ENCODE results near the gene MSANTD4. TPM values are rescaled to one million over a fixed set of nuclear protein-coding genes. Genes with fewer than 3 reads are reported as not detected.

MSANTD4 gene
- polyA plus RNA-seq, 1 of the 3 experiments (the other 2 are of a cell fraction): 6.2 TPM

DNA sequence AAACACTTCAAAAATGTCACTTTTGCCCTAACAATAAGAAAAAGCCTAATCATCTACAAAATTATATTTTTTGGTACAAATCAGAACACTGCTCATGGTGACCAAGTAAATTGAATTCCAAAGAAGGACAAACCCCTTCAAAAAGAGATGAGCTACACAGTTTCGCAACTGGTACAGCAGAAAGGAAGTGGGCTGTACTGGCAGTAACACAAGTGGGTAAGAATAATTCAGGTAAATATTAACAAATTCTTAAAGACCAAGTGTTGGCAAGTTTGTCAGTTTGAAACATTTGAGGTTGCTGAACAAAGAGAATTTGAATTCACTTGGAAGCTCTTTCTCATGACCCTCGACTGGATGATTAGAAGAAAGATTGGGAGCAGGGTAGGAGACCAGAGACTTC is 35.5 kb downstream of the MSANTD4 start:
- H3K9me3 ChIP-seq: no peaks in the 10 kb centered on the region
- TF ChIP-seq CTCF (IDR thresholded peaks at IDR 0.05) (no peak), EZH2phosphoT487 (IDR thresholded peaks at IDR 0.05; ENCODE audit: borderline replicate concordance, low read depth) (no peak), USF1 (IDR thresholded peaks at IDR 0.05; ENCODE audit: borderline replicate concordance, low read depth) (no peak), JUND (IDR thresholded peaks at IDR 0.05) (no peak), NRF1 (IDR thresholded peaks at IDR 0.05; ENCODE audit: low read depth, low read length) (no peak), ZBTB33 (IDR thresholded peaks at IDR 0.05; ENCODE audit: borderline replicate concordance, low read depth) (no peak), NFIC (IDR thresholded peaks at IDR 0.05; ENCODE audit: borderline replicate concordance) (no peak)
- no peaks in the 10 kb centered on the region for H3F3A ChIP-seq (replicated peaks; ENCODE audit: insufficient read depth)
- no peak overlapping the region for H3K9ac ChIP-seq
- H3K4me3 ChIP-seq (ENCODE audit: low read depth in 2 of 2, low read length in 1 of 2): no peak overlapping the region
- no peak overlapping the region for H3K27ac ChIP-seq (ENCODE audit: low read depth in 2 of 2, low read length in 1 of 2)
- ChIA-PET CTCF (no interaction called here), POLR2A (no interaction called here)
- H3K79me2 ChIP-seq (ENCODE audit: insufficient read depth): no peaks in the 10 kb centered on the region
- H3K27me3 ChIP-seq (ENCODE audit: insufficient read depth): no peaks in the 10 kb centered on the region
- H3K36me3 ChIP-seq (replicated peaks in 1 of 2; ENCODE audit: control insufficient read depth in 1 of 2, insufficient read depth in 2 of 2, low read length in 1 of 2): no peaks in the 10 kb centered on the region
- H3K4me2 ChIP-seq: no peak overlapping the region
- WGBS (ENCODE audit: low lambda C conversion rate): 73% methylated on average over 2 of the region's 2 CpGs
- no peaks in the 10 kb centered on the region for H4K20me1 ChIP-seq (ENCODE audit: insufficient read depth)
- no peaks in the 10 kb centered on the region for H3K4me1 ChIP-seq (ENCODE audit: control insufficient read depth in 1 of 2, insufficient read depth in 2 of 2, low read depth in 1 of 2, low read length in 1 of 2)
- no peak overlapping the region for H2AFZ ChIP-seq (ENCODE audit: low read depth)
- DNase-seq: no peak
- H3K9me2 ChIP-seq: no peaks in the 10 kb centered on the region

- H3F3A ChIP-seq (replicated peaks; ENCODE audit: insufficient read depth): no peaks in the 10 kb centered on the region
- POLR2A ChIA-PET: no interaction called here
- H4K20me1 ChIP-seq (ENCODE audit: insufficient read depth): no peaks in the 10 kb centered on the region
- H3K9me2 ChIP-seq: no peaks in the 10 kb centered on the region
- CTCF ChIA-PET: interaction anchor here (1.4 kb wide), 1 partner anchor 15 kb away, joined by 3 read pairs; no protein-coding TSS in a partner anchor
- H3K36me3 ChIP-seq (replicated peaks in 1 of 2; ENCODE audit: control insufficient read depth in 1 of 2, insufficient read depth in 2 of 2, low read length in 1 of 2): no peaks in the 10 kb centered on the region
- TF ChIP-seq, protein P1, sequence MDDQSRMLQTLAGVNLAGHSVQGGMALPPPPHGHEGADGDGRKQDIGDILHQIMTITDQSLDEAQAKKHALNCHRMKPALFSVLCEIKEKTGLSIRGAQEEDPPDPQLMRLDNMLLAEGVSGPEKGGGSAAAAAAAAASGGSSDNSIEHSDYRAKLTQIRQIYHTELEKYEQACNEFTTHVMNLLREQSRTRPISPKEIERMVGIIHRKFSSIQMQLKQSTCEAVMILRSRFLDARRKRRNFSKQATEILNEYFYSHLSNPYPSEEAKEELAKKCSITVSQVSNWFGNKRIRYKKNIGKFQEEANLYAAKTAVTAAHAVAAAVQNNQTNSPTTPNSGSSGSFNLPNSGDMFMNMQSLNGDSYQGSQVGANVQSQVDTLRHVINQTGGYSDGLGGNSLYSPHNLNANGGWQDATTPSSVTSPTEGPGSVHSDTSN (IDR thresholded peaks at IDR 0.05): no peak
- TF ChIP-seq FOXJ3 (CRISPR knock-in tag; IDR thresholded peaks at IDR 0.05) (no peak), SMC3 (IDR thresholded peaks at IDR 0.05; ENCODE audit: low read depth, low read length) (no peak), NRF1 (IDR thresholded peaks at IDR 0.05; ENCODE audit: low read depth, low read length) (no peak), FOXM1 (IDR thresholded peaks at IDR 0.05; ENCODE audit: low read depth) (no peak), YY1 (IDR thresholded peaks at IDR 0.05; ENCODE audit: low read depth) (no peak)
- H3K4me3 ChIP-seq (ENCODE audit: low read depth in 2 of 2, low read length in 1 of 2): no peak overlapping the region
- H3K4me2 ChIP-seq: no peak overlapping the region
- H3K4me1 ChIP-seq (ENCODE audit: control insufficient read depth in 1 of 2, insufficient read depth in 2 of 2, low read depth in 1 of 2, low read length in 1 of 2): no peaks in the 10 kb centered on the region
- H3K9me3 ChIP-seq: no peaks in the 10 kb centered on the region
- H3K27me3 ChIP-seq (ENCODE audit: insufficient read depth): no peaks in the 10 kb centered on the region
- WGBS (ENCODE audit: low lambda C conversion rate): 86% methylated on average over 10 of the region's 10 CpGs
- no peak for DNase-seq
- H2AFZ ChIP-seq (ENCODE audit: low read depth): no peak overlapping the region
- no peaks in the 10 kb centered on the region for H3K79me2 ChIP-seq (ENCODE audit: insufficient read depth)
- H3K9ac ChIP-seq: no peak overlapping the region
- H3K27ac ChIP-seq (ENCODE audit: low read depth in 2 of 2, low read length in 1 of 2): no peak overlapping the region
Observed at GRCh38 chr11:105979997-105980703, 41.9 kb downstream of the MSANTD4 start.

Measured in SK-N-SH (cell line).